ENCODE data around the gene MATCAP1. TPM values are rescaled to one million over a fixed set of nuclear protein-coding genes. Genes with fewer than 3 reads are reported as not detected.

The MATCAP1 gene
- total and polyA plus RNA-seq, 2 donors from 2014 or later: 15.5 to 38.8 TPM

- intact Hi-C loops (cut with DNase I): no loop called here
- no peak overlapping the region for H3K4me3 ChIP-seq (ENCODE audit: low read length in 3 of 3)
Observed at GRCh38 chr16:67190448-67191399, 7.0 kb upstream of the MATCAP1 start.

DNA sequence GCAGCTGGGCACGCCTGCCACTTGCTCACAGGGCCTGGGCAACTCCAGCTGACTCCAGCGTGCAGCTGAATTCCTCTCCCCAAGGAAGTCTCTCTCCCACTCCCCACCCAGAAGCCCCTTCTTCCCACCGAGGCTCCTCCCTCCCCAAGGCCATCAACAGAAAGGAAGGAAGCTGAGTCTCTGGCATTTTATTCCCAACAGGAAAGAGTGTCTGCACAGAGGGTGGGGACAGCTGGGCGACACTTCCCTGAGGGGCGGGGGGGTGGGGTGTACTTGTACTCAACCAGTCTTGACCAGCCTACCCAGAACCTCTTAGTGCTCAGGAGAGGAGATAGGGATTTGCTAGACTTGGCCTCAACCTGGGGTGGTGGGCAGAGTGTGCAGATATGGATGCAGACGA, 6.3 kb upstream of the MATCAP1 start, which contains the start of gene EXOC3L1:
TSS of gene EXOC3L1 (minus strand) at position 96 of the 400 bp plus-strand sequence. CDS start 460 bp downstream, outside the sequence.
- intact Hi-C loops (cut with DNase I): no loop called here
- Histone ChIP-seq H3K27ac (ENCODE audit: low read depth in 2 of 2, low read length in 2 of 2) (peak within 1 kb of the TSS in 1 of 2 donors; percentile 44), H3K4me1 (ENCODE audit: control insufficient read depth in 2 of 3, insufficient read depth in 2 of 3, low read depth in 1 of 3, low read length in 3 of 3) (peaks cover 0 to 28% (median 18%) of the 10 kb centered on the region in 3 donors), H3K9ac (ENCODE audit: low read length in 3 of 3) (peak within 1 kb of the TSS in 1 of 3 donors; percentile 34), H3K27me3 (ENCODE audit: control insufficient read depth, insufficient read depth, low read length) (no peaks in the 10 kb centered on the region), H3K4me3 (ENCODE audit: low read length in 3 of 3) (peak within 1 kb of the TSS in 1 of 3 donors; percentile 44), H3K9me3 (ENCODE audit: control insufficient read depth in 2 of 3, insufficient read depth in 1 of 3, low read length in 3 of 3) (no peaks in the 10 kb centered on the region), H3K36me3 (ENCODE audit: control insufficient read depth in 2 of 3, insufficient read depth in 3 of 3, low read length in 3 of 3) (peaks cover 2 to 17% (median 8%) of the 10 kb centered on the region in 3 donors)
- TF ChIP-seq, protein P1, sequence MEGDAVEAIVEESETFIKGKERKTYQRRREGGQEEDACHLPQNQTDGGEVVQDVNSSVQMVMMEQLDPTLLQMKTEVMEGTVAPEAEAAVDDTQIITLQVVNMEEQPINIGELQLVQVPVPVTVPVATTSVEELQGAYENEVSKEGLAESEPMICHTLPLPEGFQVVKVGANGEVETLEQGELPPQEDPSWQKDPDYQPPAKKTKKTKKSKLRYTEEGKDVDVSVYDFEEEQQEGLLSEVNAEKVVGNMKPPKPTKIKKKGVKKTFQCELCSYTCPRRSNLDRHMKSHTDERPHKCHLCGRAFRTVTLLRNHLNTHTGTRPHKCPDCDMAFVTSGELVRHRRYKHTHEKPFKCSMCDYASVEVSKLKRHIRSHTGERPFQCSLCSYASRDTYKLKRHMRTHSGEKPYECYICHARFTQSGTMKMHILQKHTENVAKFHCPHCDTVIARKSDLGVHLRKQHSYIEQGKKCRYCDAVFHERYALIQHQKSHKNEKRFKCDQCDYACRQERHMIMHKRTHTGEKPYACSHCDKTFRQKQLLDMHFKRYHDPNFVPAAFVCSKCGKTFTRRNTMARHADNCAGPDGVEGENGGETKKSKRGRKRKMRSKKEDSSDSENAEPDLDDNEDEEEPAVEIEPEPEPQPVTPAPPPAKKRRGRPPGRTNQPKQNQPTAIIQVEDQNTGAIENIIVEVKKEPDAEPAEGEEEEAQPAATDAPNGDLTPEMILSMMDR (IDR thresholded peaks at IDR 0.05; ENCODE audit: borderline replicate concordance, extremely low read depth, insufficient read depth): no peak
- DNase-seq: peak in 1 of 5 donors; percentile 41
- no peak for FAIRE-seq

More at GRCh38 chr16:67190448-67191399, 7.0 kb upstream of the MATCAP1 start:
- DNase-seq (no peak), FAIRE-seq (no peak)
- TF ChIP-seq, protein P1 (IDR thresholded peaks at IDR 0.05; ENCODE audit: borderline replicate concordance, extremely low read depth, insufficient read depth): no peak
- H3K27ac ChIP-seq (ENCODE audit: low read depth in 2 of 2, low read length in 2 of 2): peak overlapping the region in 1 of 2 donors; percentile 44
- no peaks in the 10 kb centered on the region for H3K27me3 ChIP-seq (ENCODE audit: control insufficient read depth, insufficient read depth, low read length)
- H3K36me3 ChIP-seq (ENCODE audit: control insufficient read depth in 2 of 3, insufficient read depth in 3 of 3, low read length in 3 of 3): peaks cover 4 to 24% (median 13%) of the 10 kb centered on the region in 3 donors
- H3K4me1 ChIP-seq (ENCODE audit: control insufficient read depth in 2 of 3, insufficient read depth in 2 of 3, low read depth in 1 of 3, low read length in 3 of 3): peaks cover 0 to 23% (median 16%) of the 10 kb centered on the region in 3 donors
- H3K9ac ChIP-seq (ENCODE audit: low read length in 3 of 3): peak overlapping the region in 1 of 3 donors; percentile 34
- no peaks in the 10 kb centered on the region for H3K9me3 ChIP-seq (ENCODE audit: control insufficient read depth in 2 of 3, insufficient read depth in 1 of 3, low read length in 3 of 3)

- H3K27ac ChIP-seq (ENCODE audit: low read depth in 2 of 2, low read length in 2 of 2): no peak overlapping the region
- no peak overlapping the region for H3K4me3 ChIP-seq (ENCODE audit: low read length in 3 of 3)
- DNase-seq: no peak
- TF ChIP-seq, protein P1 (IDR thresholded peaks at IDR 0.05; ENCODE audit: borderline replicate concordance, extremely low read depth, insufficient read depth): no peak
- intact Hi-C loops (cut with DNase I): no loop called here
- H3K9me3 ChIP-seq (ENCODE audit: control insufficient read depth in 2 of 3, insufficient read depth in 1 of 3, low read length in 3 of 3): no peaks in the 10 kb centered on the region
- H3K9ac ChIP-seq (ENCODE audit: low read length in 3 of 3): no peak overlapping the region
- no peaks in the 10 kb centered on the region for H3K27me3 ChIP-seq (ENCODE audit: control insufficient read depth, insufficient read depth, low read length)
- peaks cover 0 to 32% (median 15%) of the 10 kb centered on the region in 3 donors for H3K4me1 ChIP-seq (ENCODE audit: control insufficient read depth in 2 of 3, insufficient read depth in 2 of 3, low read depth in 1 of 3, low read length in 3 of 3)
- peaks cover 0 to 5% (median 0%) of the 10 kb centered on the region in 3 donors for H3K36me3 ChIP-seq (ENCODE audit: control insufficient read depth in 2 of 3, insufficient read depth in 3 of 3, low read length in 3 of 3)
- FAIRE-seq: no peak
Observed at GRCh38 chr16:67188798-67189197, 5.0 kb upstream of the MATCAP1 start.
